Bronchial epithelial cell (primary cell): Measurements from ENCODE around the gene BHMT2. TPM values are rescaled to one million over a fixed set of nuclear protein-coding genes. Genes with fewer than 3 reads are reported as not detected.
A peak's percentile ranks its signal among the peaks of the same experiment; 100 is the strongest.

Source experiments
- DNase-seq: peaks from one replicate; pipeline ENCODE4 v3.0.0-alpha.2; 2010; ENCODE audit warnings: low read depth
- FAIRE-seq: peaks from 2 replicates; lab custom pipeline; 2011; peaks lifted over from hg19 to GRCh38; lab: Jason Lieb, UNC
- H3K27me3 ChIP-seq: 2 replicates; pipeline ENCODE4 v1.5.1; 2011; ENCODE audit warnings: low read length; ENCODE audit not compliant: control insufficient read depth, insufficient read depth
- H3K36me3 ChIP-seq: 2 replicates; pipeline ENCODE4 v1.5.1; 2011; ENCODE audit warnings: low read length; ENCODE audit not compliant: control insufficient read depth, insufficient read depth
- H3K4me3 ChIP-seq: 2 replicates; pipeline ENCODE4 v1.5.1; 2011; ENCODE audit warnings: mild to moderate bottlenecking, low read depth, low read length, control low read depth
- CTCF ChIP-seq: IDR thresholded peaks from 2 replicates; pipeline ENCODE4 v1.5.1; 2011; ENCODE audit warnings: mild to moderate bottlenecking, moderate library complexity, low read length, control low read depth, inconsistent platforms; ENCODE audit not compliant: insufficient read depth, severe bottlenecking
- total RNA-seq: library from RNA; depleted of rRNA; stranded (reverse); fragments of >200 nt; gene quantifications from 2 replicates; pipeline ENCODE4 v1.2.1, GENCODE V29; 2014

The BHMT2 gene
- total RNA-seq, 1 donor from 2014 or later: not detected

GRCh38 chr5:79070350-79070667 is 742 bp downstream of the BHMT2 start:
- no peaks in the 10 kb centered on the region for H3K27me3 ChIP-seq
- no peak for TF ChIP-seq CTCF
- DNase-seq (no peak), FAIRE-seq (no peak)
- H3K4me3 ChIP-seq: no peak overlapping the region
- H3K36me3 ChIP-seq: no peaks in the 10 kb centered on the region

- no peaks in the 10 kb centered on the region for H3K27me3 ChIP-seq
- no peaks in the 10 kb centered on the region for H3K36me3 ChIP-seq
- no peak for TF ChIP-seq CTCF
- no peak overlapping the region for H3K4me3 ChIP-seq
- DNase-seq (peak; percentile 69), FAIRE-seq (peak; percentile 79)
Measured at GRCh38 chr5:79074641-79075040, 5.1 kb downstream of the BHMT2 start.

GRCh38 chr5:79075646-79076426 is 6.3 kb downstream of the BHMT2 start:
- no peak overlapping the region for H3K4me3 ChIP-seq
- DNase-seq (no peak), FAIRE-seq (peak; percentile 28)
- no peak for TF ChIP-seq CTCF
- H3K27me3 ChIP-seq: no peaks in the 10 kb centered on the region
- no peaks in the 10 kb centered on the region for H3K36me3 ChIP-seq

- DNase-seq (no peak), FAIRE-seq (no peak)
- no peaks in the 10 kb centered on the region for H3K27me3 ChIP-seq
- H3K4me3 ChIP-seq: no peak overlapping the region
- H3K36me3 ChIP-seq: no peaks in the 10 kb centered on the region
- no peak for TF ChIP-seq CTCF
Measured at GRCh38 chr5:79076819-79077218, 7.3 kb downstream of the BHMT2 start.

- peak; percentile 28 for DNase-seq
- no peaks in the 10 kb centered on the region for H3K36me3 ChIP-seq
- peak; percentile 32 for FAIRE-seq
- no peak for TF ChIP-seq CTCF
- no peaks in the 10 kb centered on the region for H3K27me3 ChIP-seq
- H3K4me3 ChIP-seq: no peak overlapping the region
Measured at GRCh38 chr5:79077680-79078365, 8.3 kb downstream of the BHMT2 start.
